H1 (cell line): Measurements from ENCODE around the gene EIF4E2. TPM values are rescaled to one million over a fixed set of nuclear protein-coding genes. Genes with fewer than 3 reads are reported as not detected.
A peak's percentile ranks its signal among the peaks of the same experiment; 100 is the strongest.

Experiments
- CTCF ChIA-PET: fragments of 300-600 bp; sonication (Branson Sonifier 250); formaldehyde crosslinking; loops from one replicate; lab custom pipeline; 2021; ENCODE audit not compliant: partially characterized antibody; lab: Charles Lee
- POLR2A ChIA-PET: fragments of 300-600 bp; sonication (Branson Sonifier 250); formaldehyde crosslinking; loops from one replicate; lab custom pipeline; 2021; ENCODE audit warnings: inconsistent platforms; ENCODE audit not compliant: partially characterized antibody; lab: Charles Lee
- DNase-seq, 2 experiments: peaks; one replicate each; pipeline versions ENCODE4 v3.0.0 to v3.0.0-alpha.2; 2010 to 2022; ENCODE audit warnings: low spot score in 2 of 2, low read depth in 1 of 2, mixed read lengths in 1 of 2
- FAIRE-seq: peaks from 2 replicates; lab custom pipeline; 2011; peaks lifted over from hg19 to GRCh38; lab: Jason Lieb, UNC
- H2AFZ ChIP-seq: 2 replicates; pipeline ENCODE4 v1.8.1; 2012; ENCODE audit warnings: low read length, inconsistent platforms
- H2AK5ac ChIP-seq: 2 replicates; pipeline ENCODE4 v1.6.1; 2013; ENCODE audit warnings: low read depth, low read length
- H2BK120ac ChIP-seq: replicated peaks from 2 replicates; pipeline ENCODE3; 2013; ENCODE audit warnings: low read depth, low read length, inconsistent platforms
- H2BK12ac ChIP-seq: 2 replicates; pipeline ENCODE4 v1.6.1; 2013; ENCODE audit warnings: low read depth, low read length
- H2BK15ac ChIP-seq: 2 replicates; pipeline ENCODE4 v1.6.1; 2013; ENCODE audit warnings: low read length
- H2BK20ac ChIP-seq: 2 replicates; pipeline ENCODE4 v1.6.1; 2013; ENCODE audit warnings: low read length
- H2BK5ac ChIP-seq: 2 replicates; pipeline ENCODE4 v1.6.1; 2013; ENCODE audit warnings: low read depth, low read length
- H3K14ac ChIP-seq: 2 replicates; pipeline ENCODE4 v1.6.1; 2013; ENCODE audit warnings: inconsistent platforms; ENCODE audit not compliant: insufficient read length
- H3K18ac ChIP-seq: 2 replicates; pipeline ENCODE4 v1.6.1; 2013; ENCODE audit warnings: low read length; ENCODE audit errors: extremely low read depth
- H3K23ac ChIP-seq: 2 replicates; pipeline ENCODE4 v1.6.1; 2013; ENCODE audit warnings: inconsistent platforms; ENCODE audit not compliant: insufficient read length
- H3K23me2 ChIP-seq: 2 replicates; pipeline ENCODE4 v1.6.1; 2013; ENCODE audit warnings: low read depth, low read length
- H3K27ac ChIP-seq: 2 replicates; pipeline ENCODE4 v1.6.1; 2011; ENCODE audit warnings: low read depth, low read length, inconsistent platforms
- H3K27me3 ChIP-seq, 4 experiments: replicated peaks in 1 of 4; 1 replicate in 1 of 4; 2 replicates in 3 of 4; pipeline versions ENCODE4 v1.6.1 to v1.8.1; 2011 to 2013; ENCODE audit warnings: low read length in 3 of 4, mild to moderate bottlenecking in 3 of 4, inconsistent platforms in 2 of 4, mixed read lengths in 2 of 4, moderate library complexity in 1 of 4; ENCODE audit not compliant: control insufficient read depth in 3 of 4, insufficient read depth in 3 of 4; ENCODE audit errors: extremely low read depth in 1 of 4
- H3K36me3 ChIP-seq, 4 experiments: 2 replicates each; pipeline versions ENCODE4 v1.6.1 to v1.8.1; 2011 to 2013; ENCODE audit warnings: mild to moderate bottlenecking in 4 of 4, low read length in 3 of 4, moderate library complexity in 2 of 4, control low read depth in 1 of 4, inconsistent platforms in 1 of 4; ENCODE audit not compliant: insufficient read depth in 4 of 4, control insufficient read depth in 2 of 4
- H3K4ac ChIP-seq: replicated peaks from 2 replicates; pipeline ENCODE3; 2013; ENCODE audit warnings: low read length, low read depth, mixed read lengths, inconsistent platforms; ENCODE audit not compliant: insufficient read length
- H3K4me1 ChIP-seq, 4 experiments: replicated peaks in 1 of 4; 1 replicate in 1 of 4; 2 replicates in 3 of 4; pipeline versions ENCODE4 v1.6.1 to v1.8.1; 2011 to 2013; ENCODE audit warnings: low read length in 3 of 4, inconsistent platforms in 2 of 4, mixed read lengths in 1 of 4; ENCODE audit not compliant: insufficient read depth in 4 of 4, control insufficient read depth in 3 of 4
- H3K4me2 ChIP-seq, 2 experiments: 2 replicates each; pipeline versions ENCODE4 v1.6.1 to v1.8.1; 2011 to 2013; ENCODE audit warnings: low read depth in 2 of 2, low read length in 2 of 2, control low read depth in 1 of 2, inconsistent platforms in 1 of 2, mild to moderate bottlenecking in 1 of 2; ENCODE audit not compliant: insufficient read depth in 1 of 2
- H3K4me3 ChIP-seq, 4 experiments: fragments of 200-600, 300-600 bp in 1 of 4; sonication (generic), shearing (Covaris generic), sonication (Bioruptor Twin) in 1 of 4; 2 replicates each; pipeline versions ENCODE4 v1.5.1 to v1.8.1; 2011 to 2016; ENCODE audit warnings: low read length in 4 of 4, low read depth in 3 of 4, control low read depth in 2 of 4, inconsistent platforms in 2 of 4, mild to moderate bottlenecking in 2 of 4, mixed read lengths in 1 of 4, moderate library complexity in 1 of 4; ENCODE audit not compliant: insufficient read depth in 2 of 4; ENCODE audit errors: extremely low read depth in 1 of 4
- H3K56ac ChIP-seq: replicated peaks from 2 replicates; pipeline ENCODE3; 2013; ENCODE audit warnings: low read depth, mild to moderate bottlenecking, mixed read lengths, low read length, inconsistent platforms; ENCODE audit not compliant: insufficient read length
- H3K79me1 ChIP-seq: 2 replicates; pipeline ENCODE4 v1.6.1; 2013; ENCODE audit warnings: low read depth, low read length, control low read depth
- H3K79me2 ChIP-seq, 2 experiments: 2 replicates each; pipeline versions ENCODE4 v1.6.1 to v1.8.1; 2012 to 2013; ENCODE audit warnings: low read length in 2 of 2, mild to moderate bottlenecking in 2 of 2, inconsistent platforms in 1 of 2; ENCODE audit not compliant: insufficient read depth in 2 of 2, control insufficient read depth in 1 of 2
- H3K9ac ChIP-seq, 4 experiments: replicated peaks in 1 of 4; 1 replicate in 1 of 4; 2 replicates in 3 of 4; pipeline versions ENCODE4 v1.6.1 to v1.8.1; 2011 to 2013; ENCODE audit warnings: low read depth in 3 of 4, low read length in 3 of 4, control low read depth in 2 of 4, mild to moderate bottlenecking in 2 of 4, moderate library complexity in 2 of 4, inconsistent platforms in 1 of 4; ENCODE audit errors: extremely low read depth in 1 of 4
- H3K9me3 ChIP-seq, 2 experiments: 2 replicates each; pipeline versions ENCODE4 v1.6.1 to v1.8.1; 2012 to 2013; ENCODE audit warnings: mild to moderate bottlenecking in 2 of 2, moderate library complexity in 2 of 2, control low read depth in 1 of 2, inconsistent platforms in 1 of 2, low read depth in 1 of 2, low read length in 1 of 2, mixed read lengths in 1 of 2; ENCODE audit not compliant: insufficient read depth in 2 of 2
- H4K20me1 ChIP-seq, 2 experiments: replicated peaks in 1 of 2; 2 replicates each; pipeline versions ENCODE3 to v1.8.1; 2011 to 2013; ENCODE audit warnings: inconsistent platforms in 2 of 2, low read length in 2 of 2, mild to moderate bottlenecking in 1 of 2; ENCODE audit not compliant: insufficient read depth in 2 of 2, control insufficient read depth in 1 of 2
- H4K5ac ChIP-seq: 2 replicates; pipeline ENCODE4 v1.6.1; 2013; ENCODE audit warnings: low read length, low read depth, mixed read lengths, inconsistent platforms; ENCODE audit not compliant: insufficient read length
- H4K8ac ChIP-seq: 2 replicates; pipeline ENCODE4 v1.8.0; 2013; ENCODE audit warnings: mild to moderate bottlenecking, moderate library complexity, low read length, inconsistent platforms; ENCODE audit not compliant: insufficient read depth; ENCODE audit errors: extremely low read depth
- H4K91ac ChIP-seq: replicated peaks from 2 replicates; pipeline ENCODE3; 2013; ENCODE audit warnings: low read length, mixed read lengths, inconsistent platforms; ENCODE audit not compliant: insufficient read length
- EZH2 ChIP-seq: fragments of 200-600 bp; sonication (generic); IDR thresholded peaks from 2 replicates; pipeline ENCODE4 v1.7.1; 2012; ENCODE audit warnings: low read depth, mild to moderate bottlenecking, moderate library complexity, low read length, inconsistent platforms; ENCODE audit not compliant: severe bottlenecking
- JUND ChIP-seq: IDR thresholded peaks from 2 replicates; pipeline ENCODE4 v1.6.1; 2011; ENCODE audit warnings: mild to moderate bottlenecking, improper control_type of control experiment, low read length
- MAFK ChIP-seq: IDR thresholded peaks from 2 replicates; pipeline ENCODE4 v1.6.1; 2012; ENCODE audit warnings: low read depth, mild to moderate bottlenecking, improper control_type of control experiment, low read length
- NRF1 ChIP-seq: IDR thresholded peaks from 2 replicates; pipeline ENCODE4 v1.6.1; 2011; ENCODE audit warnings: mild to moderate bottlenecking, low read depth, low read length, improper control_type of control experiment
- POLR2A ChIP-seq, 2 experiments: IDR thresholded peaks; 1 replicate in 1 of 2; 2 replicates in 1 of 2; pipeline ENCODE4 v1.6.1; 2011; ENCODE audit warnings: low read depth in 2 of 2, low read length in 2 of 2, mild to moderate bottlenecking in 2 of 2; ENCODE audit errors: control extremely low read depth in 1 of 2
- SAP30 ChIP-seq: fragments of 300-600 bp; sonication (generic); IDR thresholded peaks from 2 replicates; pipeline ENCODE4 v1.7.1; 2012; ENCODE audit warnings: low read length, moderate library complexity, mild to moderate bottlenecking, inconsistent platforms; ENCODE audit not compliant: insufficient read depth, insufficient replicate concordance
- SIX5 ChIP-seq: IDR thresholded peaks from 2 replicates; pipeline ENCODE4 v1.6.1; 2011; ENCODE audit warnings: mild to moderate bottlenecking, low read depth, low read length
- SP1 ChIP-seq: IDR thresholded peaks from 2 replicates; pipeline ENCODE4 v1.6.1; 2011; ENCODE audit warnings: low read depth, low read length
- SP2 ChIP-seq: IDR thresholded peaks from 2 replicates; pipeline ENCODE4 v1.6.1; 2012; ENCODE audit warnings: mild to moderate bottlenecking, low read length, inconsistent platforms
- YY1 ChIP-seq: IDR thresholded peaks from 2 replicates; pipeline ENCODE4 v1.6.1; 2011; ENCODE audit warnings: low read depth, mild to moderate bottlenecking, low read length
- ZNF274 ChIP-seq: IDR thresholded peaks from 2 replicates; pipeline ENCODE4 v1.7.0; 2012; ENCODE audit warnings: low read length, borderline replicate concordance; ENCODE audit errors: extremely low read depth
- WGBS, 2 experiments: shearing (Covaris generic) in 1 of 2; methylation state at CpG; one replicate each; pipeline versions ENCODE4 v1.1.6 to v1.1.7; 2013 to 2015; ENCODE audit warnings: low lambda C conversion rate in 2 of 2, mixed read lengths in 2 of 2, inconsistent platforms in 1 of 2, low coverage in 1 of 2, missing lambda C conversion rate in 1 of 2; ENCODE audit not compliant: insufficient replicate concordance in 2 of 2, insufficient coverage in 1 of 2, insufficient read length in 1 of 2; ENCODE audit errors: extremely low coverage in 1 of 2, missing lambda C conversion rate in 1 of 2; 5-methylcytosine and 5-hydroxymethylcytosine counted together
- polyA plus RNA-seq, 7 experiments: library from polyadenylated mRNA; depleted of rRNA in 3 of 7; stranded (reverse) in 5 of 7; unstranded in 2 of 7; fragments of >200 nt in 5 of 7; fragments of 200-250 nt in 2 of 7; gene quantifications; 1 replicate in 5 of 7; 2 replicates in 1 of 7; 4 replicates in 1 of 7; pipeline versions ENCODE4 v1.2.1 to v1.2.3, GENCODE V29; 2011 to 2013; ENCODE audit warnings: missing spikeins in 2 of 7, mixed read lengths in 2 of 7
- total RNA-seq: library from RNA; stranded (reverse); fragmentation: NEBNext Ultra II Directional; extraction: Animal tissue kit (Norgen Biotek cat#: 25700); gene quantifications from 2 replicates; pipeline ENCODE4 v1.2.1, GENCODE V29; 2021

EIF4E2 gene
- total and polyA plus RNA-seq, 2 of the 8 experiments (the other 6 are each of a cell fraction or from before 2014, with no cell fraction given): 39.4 to 114 TPM

DNA sequence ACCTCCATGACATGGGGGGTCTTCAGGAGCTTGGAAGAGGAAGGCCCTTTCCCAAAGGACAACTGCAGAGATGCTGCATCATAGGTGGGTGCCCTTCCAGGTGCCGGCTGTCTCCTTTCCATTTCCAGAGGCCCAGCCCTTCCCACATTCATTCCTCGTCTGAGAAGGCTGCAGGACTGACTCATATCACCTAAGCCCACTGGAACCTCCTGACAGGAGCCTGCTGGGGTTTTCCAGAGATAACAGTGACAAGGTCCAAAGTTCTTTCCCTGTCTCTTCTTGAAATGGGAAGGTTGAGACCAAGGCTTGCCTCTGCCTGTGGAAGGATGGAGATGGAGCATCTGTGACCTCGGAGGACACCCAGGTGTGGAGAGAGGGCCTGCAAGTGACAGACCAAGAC, 33.9 kb upstream of the EIF4E2 start:
- Histone ChIP-seq H2BK120ac (no peak overlapping the region), H3K27ac (no peak overlapping the region), H3K23me2 (peaks cover 2% of the 10 kb centered on the region; the same call in 1 of the 2 replicates), H3K9ac (no peak overlapping the region), H2BK12ac (no peak overlapping the region), H2BK20ac (no peak overlapping the region), H4K5ac (no peak overlapping the region), H3K18ac (no peak overlapping the region), H2AFZ (no peak overlapping the region), H2AK5ac (no peak overlapping the region), H3K9me3 (no peaks in the 10 kb centered on the region), H3K79me2 (no peaks in the 10 kb centered on the region), H2BK15ac (peak overlapping the region; percentile 61; the same call in 1 of the 2 replicates), H3K4ac (no peak overlapping the region), H3K27me3 (peaks cover 0 to 11% (median 8%) of the 10 kb centered on the region in 4 experiments; a peak in 6 of 7 replicates), H3K36me3 (no peaks in the 10 kb centered on the region), H3K14ac (no peak overlapping the region), H4K91ac (no peak overlapping the region), H3K4me1 (peaks cover 0 to 4% (median 3%) of the 10 kb centered on the region in 4 experiments; a peak in 5 of 7 replicates), H4K8ac (no peak overlapping the region), H3K4me2 (no peak overlapping the region), H3K56ac (no peak overlapping the region), H3K4me3 (no peak overlapping the region), H2BK5ac (no peak overlapping the region), H4K20me1 (no peaks in the 10 kb centered on the region), H3K79me1 (no peaks in the 10 kb centered on the region), H3K23ac (no peak overlapping the region)
- WGBS, 2 experiments: 77% methylated on average over 3 of the region's 3 CpGs; no CpG with 5 or more reads in 1 of the 2 experiments
- FAIRE-seq: no peak
- POLR2A ChIA-PET: interaction anchor here (0.7 kb wide), 1 partner anchor 44 kb away, joined by 3 read pairs; no protein-coding TSS in a partner anchor
- no peak for DNase-seq
- CTCF ChIA-PET: interaction anchor here (1.4 to 10.6 kb wide), 4 partner anchors 8 to 79 kb away, joined by 3 to 176 read pairs (median 5); no protein-coding TSS in a partner anchor
- no peak for TF ChIP-seq SAP30
- TF ChIP-seq NRF1: no peak
- no peak for TF ChIP-seq SP2
- no peak for TF ChIP-seq EZH2
- no peak for TF ChIP-seq MAFK
- no peak for TF ChIP-seq SIX5
- no peak for TF ChIP-seq JUND
- TF ChIP-seq YY1: no peak
- no peak for TF ChIP-seq ZNF274
- TF ChIP-seq SP1: no peak
- TF ChIP-seq POLR2A (IDR thresholded peaks at IDR 0.05; ENCODE audit: control extremely low read depth in 1 of 2, low read depth in 2 of 2, low read length in 2 of 2): no peak
